A673 (cell line): ENCODE results near the gene HAAO. TPM values are rescaled to one million over a fixed set of nuclear protein-coding genes. Genes with fewer than 3 reads are reported as not detected.

ENCODE experiments used
- BruUV-seq: library from RNA; stranded (reverse); fragments of 400-500 nt; replicated peaks from 2 replicates; lab custom pipeline; 2021; lab: Mats Ljungman, UMichigan
- CTCF ChIA-PET: fragments of 300-600 bp; sonication (Branson Sonifier 250); formaldehyde crosslinking; loops from one replicate; lab custom pipeline; 2022; ENCODE audit warnings: antibody characterized with exemption; lab: Charles Lee
- POLR2A ChIA-PET: fragments of 300-600 bp; sonication (Branson Sonifier 250); formaldehyde crosslinking; loops from one replicate; lab custom pipeline; 2022; ENCODE audit warnings: antibody characterized with exemption; ENCODE audit not compliant: low non-redundant PET; lab: Charles Lee
- DNase-seq: peaks from one replicate; pipeline ENCODE4 v3.0.0-alpha.2; 2015; ENCODE audit warnings: low spot score
- H3K27ac ChIP-seq: fragments of 200-600 bp; sonication (generic); 2 replicates; pipeline ENCODE4 v1.5.1; 2016; ENCODE audit warnings: mixed run types, low read depth, mild to moderate bottlenecking, mixed read lengths, antibody characterized with exemption, low read length; ENCODE audit not compliant: poor library complexity, severe bottlenecking
- H3K27me3 ChIP-seq: fragments of 200-600 bp; sonication (generic); replicated peaks from 2 replicates; pipeline ENCODE4 v1.6.1; 2017; ENCODE audit warnings: mixed run types, low read depth, mild to moderate bottlenecking, mixed read lengths, antibody characterized with exemption, low read length; ENCODE audit not compliant: insufficient read depth, poor library complexity
- H3K36me3 ChIP-seq: fragments of 200-600 bp; sonication (generic); 2 replicates; pipeline ENCODE4 v1.6.1; 2016; ENCODE audit warnings: mixed run types, mild to moderate bottlenecking, mixed read lengths, antibody characterized with exemption, low read length; ENCODE audit not compliant: insufficient read depth, poor library complexity, severe bottlenecking
- H3K4me1 ChIP-seq: fragments of 200-600 bp; sonication (generic); 2 replicates; pipeline ENCODE4 v1.6.1; 2017; ENCODE audit warnings: mixed run types, mild to moderate bottlenecking, mixed read lengths, antibody characterized with exemption, low read length; ENCODE audit not compliant: insufficient read depth, poor library complexity, severe bottlenecking
- H3K4me3 ChIP-seq: fragments of 200-600 bp; sonication (generic); 2 replicates; pipeline ENCODE4 v1.5.1; 2016; ENCODE audit warnings: low read depth, mixed run types, mild to moderate bottlenecking, mixed read lengths, low read length; ENCODE audit not compliant: poor library complexity, severe bottlenecking
- H3K9me3 ChIP-seq: fragments of 200-600 bp; sonication (generic); 2 replicates; pipeline ENCODE4 v1.6.1; 2016; ENCODE audit warnings: mixed run types, low read depth, mild to moderate bottlenecking, mixed read lengths, antibody characterized with exemption, low read length; ENCODE audit not compliant: poor library complexity, severe bottlenecking
- EZH2 ChIP-seq: fragments of 200-600 bp; sonication (generic); IDR thresholded peaks from 2 replicates; pipeline ENCODE4 v1.6.1; 2017; ENCODE audit warnings: borderline replicate concordance, low read depth, mild to moderate bottlenecking, mixed read lengths, antibody characterized with exemption, low read length; ENCODE audit not compliant: poor library complexity, severe bottlenecking
- intact Hi-C: fragments of 100-400 bp; cut with micrococcal nuclease; formaldehyde crosslinking; loops from one replicate; pipeline ENCODE4 v1.10.0; 2022; ENCODE audit not compliant: unreplicated experiment
- total RNA-seq: library from RNA; stranded (reverse); gene quantifications from 2 replicates; pipeline ENCODE4 v1.2.3, GENCODE V29; 2021
- TF ChIP-seq, protein P1 (sequence below): fragments of 300-800, 200-600 bp; sonication (generic); conservative IDR thresholded peaks from 2 replicates; pipeline ENCODE4 v1.5.1; 2017; ENCODE audit warnings: low read depth, mild to moderate bottlenecking, antibody characterized with exemption, low read length, moderate library complexity, mixed read lengths

Gene HAAO
- total RNA-seq, 1 experiment from 2014 or later = 2.4 TPM

DNA sequence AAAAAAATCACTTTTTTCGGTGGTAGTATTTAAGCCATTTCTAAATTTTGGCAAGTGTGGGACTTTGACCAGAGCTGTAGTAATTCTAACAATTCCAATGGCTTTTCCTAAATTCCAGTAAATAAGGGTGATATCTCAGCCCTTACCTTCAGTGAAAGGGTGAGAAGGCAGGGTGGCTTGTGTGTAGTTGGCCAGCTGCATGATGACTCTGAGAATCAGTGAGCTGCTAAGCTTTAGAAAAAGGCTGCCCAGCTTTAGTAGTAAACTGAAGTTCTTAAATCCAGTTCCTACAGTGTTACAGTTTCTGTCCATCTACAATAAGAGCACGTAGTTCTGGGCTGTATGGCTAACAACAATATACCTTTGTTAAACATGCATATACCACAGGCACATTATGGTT, 70.5 kb downstream of the HAAO start:
- DNase-seq = no peak
- Histone ChIP-seq H3K4me3 (no peak overlapping the region), H3K9me3 (no peaks in the 10 kb centered on the region), H3K36me3 (no peaks in the 10 kb centered on the region), H3K4me1 (no peaks in the 10 kb centered on the region), H3K27me3 (no peaks in the 10 kb centered on the region), H3K27ac (no peak overlapping the region)
- CTCF ChIA-PET = no interaction called here
- POLR2A ChIA-PET = no interaction called here
- no TSS peak for BruUV-seq
- TF ChIP-seq, protein P1, sequence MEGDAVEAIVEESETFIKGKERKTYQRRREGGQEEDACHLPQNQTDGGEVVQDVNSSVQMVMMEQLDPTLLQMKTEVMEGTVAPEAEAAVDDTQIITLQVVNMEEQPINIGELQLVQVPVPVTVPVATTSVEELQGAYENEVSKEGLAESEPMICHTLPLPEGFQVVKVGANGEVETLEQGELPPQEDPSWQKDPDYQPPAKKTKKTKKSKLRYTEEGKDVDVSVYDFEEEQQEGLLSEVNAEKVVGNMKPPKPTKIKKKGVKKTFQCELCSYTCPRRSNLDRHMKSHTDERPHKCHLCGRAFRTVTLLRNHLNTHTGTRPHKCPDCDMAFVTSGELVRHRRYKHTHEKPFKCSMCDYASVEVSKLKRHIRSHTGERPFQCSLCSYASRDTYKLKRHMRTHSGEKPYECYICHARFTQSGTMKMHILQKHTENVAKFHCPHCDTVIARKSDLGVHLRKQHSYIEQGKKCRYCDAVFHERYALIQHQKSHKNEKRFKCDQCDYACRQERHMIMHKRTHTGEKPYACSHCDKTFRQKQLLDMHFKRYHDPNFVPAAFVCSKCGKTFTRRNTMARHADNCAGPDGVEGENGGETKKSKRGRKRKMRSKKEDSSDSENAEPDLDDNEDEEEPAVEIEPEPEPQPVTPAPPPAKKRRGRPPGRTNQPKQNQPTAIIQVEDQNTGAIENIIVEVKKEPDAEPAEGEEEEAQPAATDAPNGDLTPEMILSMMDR = no peak
- no peak for TF ChIP-seq EZH2
- intact Hi-C loops = no loop called here

Other genes with a start within 250 kb of the HAAO start
- 57.1 and 70.1 TPM in 2 replicates for gene MTA3, start 224.0 kb downstream of the HAAO start, total RNA-seq
- gene OXER1, start 28.4 kb downstream of the HAAO start, total RNA-seq = 0.46 and 0.90 TPM in 2 replicates